Measurements from ENCODE around the gene LZTR1. TPM values are rescaled to one million over a fixed set of nuclear protein-coding genes. Genes with fewer than 3 reads are reported as not detected.

Gene LZTR1
- polyA plus RNA-seq, 3 donors from 2014 or later = 8.1 to 18.4 (median 11.1) TPM

GRCh38 chr22:20986365-20986764 lies 4.3 kb downstream of the LZTR1 start:
- H3K4me3 Mint-ChIP-seq = no peak overlapping the region
- DNase-seq = no peak
- H3K27me3 Mint-ChIP-seq (ENCODE audit: low read depth in 3 of 3) = peaks cover 0 to 7% (median 2%) of the 10 kb centered on the region in 3 donors
- peaks cover 17 to 22% of the 10 kb centered on the region in 2 donors for H3K4me1 Mint-ChIP-seq
- H3K9me3 Mint-ChIP-seq = no peaks in the 10 kb centered on the region
- peaks cover 0 to 7% (median 6%) of the 10 kb centered on the region in 3 donors for H3K36me3 Mint-ChIP-seq
- H3K27ac Mint-ChIP-seq = no peak overlapping the region

GRCh38 chr22:20987375-20987774 lies 5.3 kb downstream of the LZTR1 start:
- no peak for DNase-seq
- peaks cover 0 to 3% (median 2%) of the 10 kb centered on the region in 3 donors for H3K27me3 Mint-ChIP-seq (ENCODE audit: low read depth in 3 of 3)
- no peak overlapping the region for H3K27ac Mint-ChIP-seq
- H3K4me3 Mint-ChIP-seq = no peak overlapping the region
- H3K4me1 Mint-ChIP-seq = peaks cover 13 to 18% of the 10 kb centered on the region in 2 donors
- no peaks in the 10 kb centered on the region for H3K9me3 Mint-ChIP-seq
- peaks cover 0 to 7% (median 6%) of the 10 kb centered on the region in 3 donors for H3K36me3 Mint-ChIP-seq

- H3K9me3 Mint-ChIP-seq = no peaks in the 10 kb centered on the region
Observed at GRCh38 chr22:20988573-20989322, 6.7 kb downstream of the LZTR1 start.

GRCh38 chr22:20989323-20990138 lies 7.4 kb downstream of the LZTR1 start:
- Mint-ChIP-seq H3K4me3 (no peak overlapping the region), H3K27ac (peak overlapping the region in 1 of 6 donors; percentile 28), H3K27me3 (ENCODE audit: low read depth in 3 of 3) (peaks cover 0 to 2% (median 0%) of the 10 kb centered on the region in 3 donors), H3K4me1 (no peaks in the 10 kb centered on the region), H3K36me3 (peaks cover 0 to 7% (median 6%) of the 10 kb centered on the region in 3 donors), H3K9me3 (no peaks in the 10 kb centered on the region)
- no peak for DNase-seq

More at GRCh38 chr22:20988573-20989322, 6.7 kb downstream of the LZTR1 start:
- Mint-ChIP-seq H3K27me3 (ENCODE audit: low read depth in 3 of 3) (peaks cover 0 to 3% (median 2%) of the 10 kb centered on the region in 3 donors), H3K4me3 (no peak overlapping the region), H3K27ac (no peak overlapping the region), H3K4me1 (peaks cover 3 to 5% of the 10 kb centered on the region in 2 donors), H3K36me3 (peaks cover 0 to 7% (median 6%) of the 10 kb centered on the region in 3 donors)
- no peak for DNase-seq

GRCh38 chr22:20990184-20991180 lies 8.4 kb downstream of the LZTR1 start:
- Mint-ChIP-seq H3K9me3 (no peaks in the 10 kb centered on the region), H3K36me3 (peaks cover 0 to 7% (median 6%) of the 10 kb centered on the region in 3 donors), H3K27me3 (ENCODE audit: low read depth in 3 of 3) (peaks cover 0 to 2% (median 0%) of the 10 kb centered on the region in 3 donors), H3K4me1 (no peaks in the 10 kb centered on the region), H3K27ac (peak overlapping the region in 2 of 6 donors; percentile 36 to 43), H3K4me3 (no peak overlapping the region)
- DNase-seq = no peak

GRCh38 chr22:20991252-20992055 lies 9.4 kb downstream of the LZTR1 start:
- H3K36me3 Mint-ChIP-seq = peaks cover 0 to 3% (median 2%) of the 10 kb centered on the region in 3 donors
- no peak overlapping the region for H3K4me3 Mint-ChIP-seq
- no peak overlapping the region for H3K27ac Mint-ChIP-seq

GRCh38 chr22:20992056-20992442 lies 10.0 kb downstream of the LZTR1 start:
- no peaks in the 10 kb centered on the region for H3K4me1 Mint-ChIP-seq
- H3K36me3 Mint-ChIP-seq = no peaks in the 10 kb centered on the region
- H3K27me3 Mint-ChIP-seq (ENCODE audit: low read depth in 3 of 3) = peaks cover 0 to 2% (median 0%) of the 10 kb centered on the region in 3 donors
- no peak for DNase-seq
- no peak overlapping the region for H3K27ac Mint-ChIP-seq
- no peaks in the 10 kb centered on the region for H3K9me3 Mint-ChIP-seq
- no peak overlapping the region for H3K4me3 Mint-ChIP-seq

More at GRCh38 chr22:20991252-20992055, 9.4 kb downstream of the LZTR1 start:
- DNase-seq = no peak
- H3K9me3 Mint-ChIP-seq = no peaks in the 10 kb centered on the region
- H3K4me1 Mint-ChIP-seq = no peaks in the 10 kb centered on the region
- peaks cover 0 to 2% (median 0%) of the 10 kb centered on the region in 3 donors for H3K27me3 Mint-ChIP-seq (ENCODE audit: low read depth in 3 of 3)

- Mint-ChIP-seq H3K9me3 (no peaks in the 10 kb centered on the region), H3K4me1 (no peaks in the 10 kb centered on the region), H3K27ac (no peak overlapping the region), H3K36me3 (no peaks in the 10 kb centered on the region), H3K4me3 (no peak overlapping the region), H3K27me3 (ENCODE audit: low read depth in 3 of 3) (peaks cover 0 to 2% (median 0%) of the 10 kb centered on the region in 3 donors)
- no peak for DNase-seq
Observed at GRCh38 chr22:20992456-20993303, 10.6 kb downstream of the LZTR1 start.

GRCh38 chr22:20993304-20994127 lies 11.4 kb downstream of the LZTR1 start:
- Mint-ChIP-seq H3K27ac (no peak overlapping the region), H3K9me3 (no peaks in the 10 kb centered on the region), H3K36me3 (no peaks in the 10 kb centered on the region)

GRCh38 chr22:20994128-20994901 lies 12.2 kb downstream of the LZTR1 start:
- Mint-ChIP-seq H3K4me3 (no peak overlapping the region), H3K4me1 (no peaks in the 10 kb centered on the region), H3K9me3 (no peaks in the 10 kb centered on the region), H3K36me3 (no peaks in the 10 kb centered on the region), H3K27ac (no peak overlapping the region), H3K27me3 (ENCODE audit: low read depth in 3 of 3) (peaks cover 0 to 2% (median 2%) of the 10 kb centered on the region in 3 donors)
- no peak for DNase-seq

More at GRCh38 chr22:20993304-20994127, 11.4 kb downstream of the LZTR1 start:
- Mint-ChIP-seq H3K27me3 (ENCODE audit: low read depth in 3 of 3) (peaks cover 0 to 2% (median 2%) of the 10 kb centered on the region in 3 donors), H3K4me1 (no peaks in the 10 kb centered on the region), H3K4me3 (no peak overlapping the region)
- no peak for DNase-seq

- H3K9me3 Mint-ChIP-seq = no peaks in the 10 kb centered on the region
- H3K27ac Mint-ChIP-seq = no peak overlapping the region
- DNase-seq = no peak
- H3K4me1 Mint-ChIP-seq = no peaks in the 10 kb centered on the region
- peaks cover 0 to 2% (median 2%) of the 10 kb centered on the region in 3 donors for H3K27me3 Mint-ChIP-seq (ENCODE audit: low read depth in 3 of 3)
- H3K4me3 Mint-ChIP-seq = no peak overlapping the region
- H3K36me3 Mint-ChIP-seq = no peaks in the 10 kb centered on the region
Observed at GRCh38 chr22:20994902-20995241, 12.8 kb downstream of the LZTR1 start.

Measured in immature natural killer cell (primary cell).